Liver (tissue), 3 donors: ENCODE data around the gene ADCY9.
"Not testable (repeated sequence)": the region's sequence is repeated elsewhere in the genome, so short reads cannot be mapped to it uniquely, and the experiment has no call there.

ENCODE experiments used
- CTCF ChIP-seq: fragments of 150-350 bp; IDR thresholded peaks from 2 replicates; pipeline ENCODE4 v1.5.1; 2017; ENCODE audit warnings: improper control_type of control experiment, low read depth, low read length; ENCODE audit not compliant: missing input control
- EGR1 ChIP-seq, 2 donors: IDR thresholded peaks; 2 replicates each; pipeline ENCODE4 v1.6.1; 2016 to 2018; ENCODE audit warnings: antibody characterized with exemption in 2 of 2, low read depth in 2 of 2
- FOXA1 ChIP-seq: IDR thresholded peaks from 2 replicates; pipeline ENCODE4 v1.6.1; 2016; ENCODE audit warnings: antibody characterized with exemption
- GABPA ChIP-seq, 2 donors: IDR thresholded peaks in 1 of 2; conservative IDR thresholded peaks in 1 of 2; 2 replicates each; pipeline ENCODE4 v1.6.1; 2016; ENCODE audit warnings: antibody characterized with exemption in 2 of 2, mild to moderate bottlenecking in 1 of 2, moderate library complexity in 1 of 2
- JUND ChIP-seq, 2 donors: IDR thresholded peaks; 2 replicates each; pipeline ENCODE4 v1.6.1; 2016; ENCODE audit warnings: antibody characterized with exemption in 2 of 2
- NR2F2 ChIP-seq: IDR thresholded peaks from 2 replicates; pipeline ENCODE4 v1.6.1; 2016; ENCODE audit warnings: antibody characterized with exemption
- RAD21 ChIP-seq, 2 donors: IDR thresholded peaks; 2 replicates each; pipeline ENCODE4 v1.6.1; 2016; ENCODE audit warnings: antibody characterized with exemption in 2 of 2, mild to moderate bottlenecking in 2 of 2
- REST ChIP-seq: IDR thresholded peaks from 2 replicates; pipeline ENCODE4 v1.6.1; 2016; ENCODE audit warnings: antibody characterized with exemption, mild to moderate bottlenecking
- RXRA ChIP-seq, 2 donors: IDR thresholded peaks; 2 replicates each; pipeline ENCODE4 v1.6.1; 2017 to 2018; ENCODE audit warnings: antibody characterized with exemption in 2 of 2, mild to moderate bottlenecking in 1 of 2
- SP1 ChIP-seq: IDR thresholded peaks from 2 replicates; pipeline ENCODE4 v1.6.1; 2018; ENCODE audit warnings: antibody characterized with exemption, mild to moderate bottlenecking
- TAF1 ChIP-seq: conservative IDR thresholded peaks from 2 replicates; pipeline ENCODE4 v1.6.1; 2016; ENCODE audit warnings: antibody characterized with exemption, mild to moderate bottlenecking
- YY1 ChIP-seq: IDR thresholded peaks from 2 replicates; pipeline ENCODE4 v1.6.1; 2016; ENCODE audit warnings: antibody characterized with exemption, mild to moderate bottlenecking
- ZBTB33 ChIP-seq: IDR thresholded peaks from 2 replicates; pipeline ENCODE4 v1.6.1; 2016; ENCODE audit warnings: antibody characterized with exemption
- donor health status: healthy.
- donor health status: healthy.

GRCh38 chr16:4153364-4153763 lies 37.1 kb upstream of the ADCY9 start:
- TF ChIP-seq NR2F2; TAF1; CTCF; GABPA (IDR thresholded peaks at IDR 0.05 in 1 of 2, conservative IDR thresholded peaks at IDR 0.05 in 1 of 2); REST; FOXA1; RAD21 (IDR thresholded peaks at IDR 0.05); SP1; ZBTB33; RXRA (IDR thresholded peaks at IDR 0.05); YY1; EGR1 (IDR thresholded peaks at IDR 0.05; ENCODE audit: low read depth in 2 of 2); JUND (IDR thresholded peaks at IDR 0.05): not testable (repeated sequence)
